Spleen (tissue), 11 donors: Measurements from ENCODE around the gene LMBRD2. TPM values are rescaled to one million over a fixed set of nuclear protein-coding genes. Genes with fewer than 3 reads are reported as not detected.

Source experiments
- DNase-seq: peaks from one replicate; pipeline ENCODE4 v3.0.0-alpha.2; 2020
- H3K27ac ChIP-seq, 8 donors: fragments of 200-600 bp; sonication (generic) in 7 of 8; 1 replicate in 4 of 8; 2 replicates in 4 of 8; pipeline versions ENCODE4 v1.5.0 to v1.8.0; 2016 to 2021; ENCODE audit warnings: inconsistent platforms in 4 of 8, mild to moderate bottlenecking in 4 of 8, moderate library complexity in 1 of 8
- H3K27me3 ChIP-seq, 7 donors: fragments of 200-600 bp; sonication (generic) in 6 of 7; replicated peaks in 1 of 7; 1 replicate in 4 of 7; 2 replicates in 3 of 7; pipeline versions ENCODE4 v1.5.0 to v1.8.0; 2016 to 2021; ENCODE audit warnings: inconsistent platforms in 3 of 7, mild to moderate bottlenecking in 1 of 7
- H3K36me3 ChIP-seq, 6 donors: fragments of 200-600 bp; sonication (generic) in 5 of 6; 1 replicate in 4 of 6; 2 replicates in 2 of 6; pipeline versions ENCODE4 v1.5.0 to v1.8.0; 2016 to 2021; ENCODE audit warnings: inconsistent platforms in 2 of 6
- H3K4me1 ChIP-seq, 6 donors: fragments of 200-600 bp; sonication (generic) in 5 of 6; 1 replicate in 3 of 6; 2 replicates in 3 of 6; pipeline versions ENCODE4 v1.5.0 to v1.8.0; 2016 to 2021; ENCODE audit warnings: inconsistent platforms in 3 of 6
- H3K4me3 ChIP-seq, 8 donors: fragments of 200-600 bp; sonication (generic) in 7 of 8; 1 replicate in 4 of 8; 2 replicates in 4 of 8; pipeline versions ENCODE4 v1.5.0 to v1.8.0; 2016 to 2021; ENCODE audit warnings: inconsistent platforms in 4 of 8, mild to moderate bottlenecking in 4 of 8, moderate library complexity in 2 of 8
- H3K9me3 ChIP-seq, 8 donors: fragments of 200-600 bp; sonication (generic) in 7 of 8; 1 replicate in 4 of 8; 2 replicates in 4 of 8; pipeline versions ENCODE4 v1.5.0 to v1.8.0; 2016 to 2021; ENCODE audit warnings: inconsistent platforms in 4 of 8
- CTCF ChIP-seq, 11 experiments: fragments of 200-600 bp in 7 of 11; fragments of 450-650 bp in 4 of 11; sonication (generic) in 4 of 11; IDR thresholded peaks in 8 of 11; conservative IDR thresholded peaks in 3 of 11; 1 replicate in 7 of 11; 2 replicates in 4 of 11; pipeline versions ENCODE4 v1.4.0 to v1.8.0; 2016 to 2021; ENCODE audit warnings: antibody characterized with exemption in 11 of 11, inconsistent platforms in 4 of 11, mild to moderate bottlenecking in 1 of 11
- POLR2A ChIP-seq, 3 donors: fragments of 450-650 bp; IDR thresholded peaks; one replicate each; pipeline ENCODE4 v1.5.1; 2017; ENCODE audit warnings: antibody characterized with exemption in 3 of 3, mild to moderate bottlenecking in 1 of 3
- POLR2AphosphoS5 ChIP-seq, 3 donors: sonication (generic); formaldehyde crosslinking; IDR thresholded peaks; one replicate each; pipeline ENCODE4 v1.5.1; 2017; ENCODE audit warnings: antibody characterized with exemption in 3 of 3
- WGBS, 5 donors: extraction: QIAGEN DNeasy Blood & Tissue Kit in 3 of 5; methylation state at CpG; one replicate each; pipeline versions ENCODE4 v1.1.5 to v1.1.7; 2013 to 2018; 5-methylcytosine and 5-hydroxymethylcytosine counted together
- intact Hi-C: fragments of 100-400 bp; cut with DNase I; formaldehyde crosslinking; loops from one replicate; pipeline ENCODE4 v1.15.0; 2023; ENCODE audit warnings: low total_unique reads
- polyA plus RNA-seq, 3 donors: library from polyadenylated mRNA; stranded (reverse); fragments of 200-250 nt; gene quantifications; one replicate each; pipeline ENCODE4 v1.2.1, GENCODE V29; 2013
- total RNA-seq, 7 donors: library from RNA; depleted of rRNA in 3 of 7; stranded (reverse); fragments of >200 nt in 3 of 7; fragmentation: NEBNext Ultra II Directional in 4 of 7; extraction: Animal tissue kit (Norgen Biotek cat#: 25700) in 4 of 7; gene quantifications; one replicate each; pipeline versions ENCODE4 v1.1.0 to v1.2.1, GENCODE V29; 2016 to 2021
- donor health status: healthy with polysubstance abuse.
- donor health status: DM: no; HTN: no; CAD: no; lungs with moderate emphysema.
- donor health status: DM: no; HTN: no; CAD: no.
- donor health status: Bipolar disorder and iron deficiency.
- donor health status: healthy.
- donor health status: DM: no; HTN: no; CAD: no.
- donor health status: DM: yes; HTN: yes; CAD: no.

LMBRD2 gene
- total and polyA plus RNA-seq, 10 donors, result 1.4 to 19.5 (median 12.2) TPM

GRCh38 chr5:36057386-36057785 lies 94.3 kb downstream of the LMBRD2 start:
- TF ChIP-seq POLR2A (IDR thresholded peaks at IDR 0.05) (no peak), POLR2AphosphoS5 (IDR thresholded peaks at IDR 0.05) (no peak), CTCF (IDR thresholded peaks at IDR 0.05 in 8 of 11, conservative IDR thresholded peaks at IDR 0.05 in 3 of 11) (no peak)
- no peaks in the 10 kb centered on the region for H3K27me3 ChIP-seq

GRCh38 chr5:36056422-36056821 lies 95.3 kb downstream of the LMBRD2 start:
- intact Hi-C loops, result no loop called here
- no peak for DNase-seq
- H3K4me1 ChIP-seq, result no peaks in the 10 kb centered on the region
- H3K36me3 ChIP-seq, result no peaks in the 10 kb centered on the region
- 67 to 78% (median 74%) methylated on average over 5 of the region's 5 CpGs for WGBS, 5 donors
- TF ChIP-seq POLR2AphosphoS5 (IDR thresholded peaks at IDR 0.05) (no peak), POLR2A (IDR thresholded peaks at IDR 0.05) (no peak), CTCF (IDR thresholded peaks at IDR 0.05 in 8 of 11, conservative IDR thresholded peaks at IDR 0.05 in 3 of 11) (no peak)
- no peak overlapping the region for H3K4me3 ChIP-seq
- no peaks in the 10 kb centered on the region for H3K9me3 ChIP-seq
- no peak overlapping the region for H3K27ac ChIP-seq
- H3K27me3 ChIP-seq, result no peaks in the 10 kb centered on the region

More at GRCh38 chr5:36057386-36057785, 94.3 kb downstream of the LMBRD2 start:
- DNase-seq, result no peak
- no peaks in the 10 kb centered on the region for H3K4me1 ChIP-seq
- peaks cover 0 to 1% (median 0%) of the 10 kb centered on the region in 8 donors for H3K9me3 ChIP-seq
- no peaks in the 10 kb centered on the region for H3K36me3 ChIP-seq
- no peak overlapping the region for H3K27ac ChIP-seq
- H3K4me3 ChIP-seq, result no peak overlapping the region
- WGBS, 5 donors, result 71 to 91% (median 75%) methylated on average over 2 of the region's 2 CpGs
- intact Hi-C loops, result no loop called here

- DNase-seq, result no peak
- TF ChIP-seq CTCF (IDR thresholded peaks at IDR 0.05 in 8 of 11, conservative IDR thresholded peaks at IDR 0.05 in 3 of 11) (no peak), POLR2AphosphoS5 (IDR thresholded peaks at IDR 0.05) (no peak), POLR2A (IDR thresholded peaks at IDR 0.05) (no peak)
- Histone ChIP-seq H3K4me1 (no peaks in the 10 kb centered on the region), H3K27ac (no peak overlapping the region), H3K4me3 (no peak overlapping the region), H3K27me3 (no peaks in the 10 kb centered on the region), H3K36me3 (no peaks in the 10 kb centered on the region), H3K9me3 (no peaks in the 10 kb centered on the region)
- intact Hi-C loops, result no loop called here
- 61 to 72% (median 62%) methylated on average over 5 of the region's 5 CpGs for WGBS, 5 donors
Observed at GRCh38 chr5:36055984-36056383, 95.7 kb downstream of the LMBRD2 start.

- Histone ChIP-seq H3K27me3 (no peaks in the 10 kb centered on the region), H3K4me1 (no peaks in the 10 kb centered on the region), H3K9me3 (no peaks in the 10 kb centered on the region), H3K4me3 (no peak overlapping the region), H3K36me3 (no peaks in the 10 kb centered on the region), H3K27ac (no peak overlapping the region)
- 17 to 57% (median 25%) methylated on average over 3 of the region's 3 CpGs for WGBS, 5 donors
- TF ChIP-seq CTCF (IDR thresholded peaks at IDR 0.05 in 8 of 11, conservative IDR thresholded peaks at IDR 0.05 in 3 of 11), result no peak
- no peak for TF ChIP-seq POLR2AphosphoS5 (IDR thresholded peaks at IDR 0.05)
- no peak for TF ChIP-seq POLR2A (IDR thresholded peaks at IDR 0.05)
- no peak for DNase-seq
- intact Hi-C loops, result no loop called here
Observed at GRCh38 chr5:36054647-36055046, 97.0 kb downstream of the LMBRD2 start.
